ENCODE measurements around the gene P2RY1.

The P2RY1 gene, protein sequence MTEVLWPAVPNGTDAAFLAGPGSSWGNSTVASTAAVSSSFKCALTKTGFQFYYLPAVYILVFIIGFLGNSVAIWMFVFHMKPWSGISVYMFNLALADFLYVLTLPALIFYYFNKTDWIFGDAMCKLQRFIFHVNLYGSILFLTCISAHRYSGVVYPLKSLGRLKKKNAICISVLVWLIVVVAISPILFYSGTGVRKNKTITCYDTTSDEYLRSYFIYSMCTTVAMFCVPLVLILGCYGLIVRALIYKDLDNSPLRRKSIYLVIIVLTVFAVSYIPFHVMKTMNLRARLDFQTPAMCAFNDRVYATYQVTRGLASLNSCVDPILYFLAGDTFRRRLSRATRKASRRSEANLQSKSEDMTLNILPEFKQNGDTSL

DNA sequence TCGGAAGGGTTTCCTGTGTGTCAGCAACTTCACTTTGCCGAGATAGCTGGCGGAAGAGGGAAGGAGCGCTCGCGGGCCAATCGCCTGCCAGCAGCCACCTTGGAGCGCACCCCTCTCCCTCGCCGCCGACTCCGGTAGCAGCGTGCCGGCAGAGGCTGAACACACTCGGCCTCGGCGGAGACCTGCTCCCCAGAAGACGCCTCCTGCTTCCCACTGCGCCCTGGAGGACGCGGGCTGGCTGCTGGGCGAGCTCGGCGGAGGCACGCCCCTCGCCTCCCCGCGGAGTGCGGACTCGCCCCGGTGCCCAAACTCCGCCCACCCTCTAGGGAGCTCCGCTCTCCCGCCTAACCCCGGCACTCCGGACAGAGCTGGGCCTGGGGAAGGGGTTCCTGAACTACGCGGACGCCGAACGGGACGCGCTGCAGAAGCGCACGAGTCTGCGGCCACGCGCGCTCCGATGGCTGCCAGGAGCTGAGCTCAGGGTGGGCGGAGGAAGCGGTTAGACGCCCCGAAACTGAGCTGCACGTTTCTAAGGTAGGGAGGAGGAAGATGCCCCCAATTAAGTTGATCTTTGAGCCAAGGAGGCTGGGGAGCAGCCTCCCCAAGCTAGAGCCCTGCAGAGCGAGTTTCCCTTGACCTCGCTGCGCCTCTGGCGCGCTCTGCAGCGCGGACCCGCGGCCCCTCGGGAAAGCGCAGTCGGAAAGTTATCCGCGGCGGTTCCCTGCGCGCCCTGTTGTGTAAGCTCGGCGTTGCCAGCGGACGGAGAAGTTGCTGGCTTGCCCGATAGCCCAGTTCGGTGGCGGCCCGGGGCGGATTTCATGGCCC is at the start of gene P2RY1:
Gene P2RY1, plus strand, starts transcription at position 356 of the 825 bp plus-strand sequence. CDS start 652 bp downstream, outside the sequence.
- DNase-seq (ENCODE audit: low spot score) = peak; percentile 83

DNA sequence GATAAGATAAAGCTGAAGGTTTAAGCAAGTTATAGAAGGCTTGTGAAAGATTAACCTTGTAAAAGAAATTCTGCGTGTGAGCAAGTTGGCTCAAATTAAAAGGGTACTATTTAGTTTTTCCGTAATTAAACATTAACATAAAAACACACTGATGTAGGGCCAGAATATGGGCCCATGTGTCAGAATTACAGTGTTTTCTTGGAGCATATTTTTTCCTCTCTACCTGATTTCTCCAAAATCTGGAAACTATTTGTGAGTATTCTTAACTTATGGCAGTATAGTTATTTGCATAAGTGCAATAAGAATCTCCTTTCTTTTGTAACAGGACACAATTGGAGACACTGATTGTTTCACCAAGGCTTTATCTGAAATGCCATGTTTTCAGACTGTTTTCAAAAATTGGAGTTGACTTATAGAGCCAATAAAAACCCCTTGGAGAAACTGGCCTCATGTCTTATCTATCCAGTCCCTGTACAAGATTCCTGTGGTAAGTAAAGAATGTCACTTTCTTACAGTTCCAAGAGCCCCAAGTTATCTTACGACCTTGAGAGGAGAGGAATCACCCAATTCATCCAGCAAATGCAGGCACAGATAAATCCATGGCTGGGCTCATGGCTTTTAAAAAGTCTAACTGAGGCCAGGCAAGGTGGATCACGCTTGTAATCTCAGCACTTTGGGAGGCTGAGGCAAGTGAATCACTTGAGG is 47.8 kb upstream of the P2RY1 start:
- no peak for DNase-seq (ENCODE audit: low spot score)

DNA sequence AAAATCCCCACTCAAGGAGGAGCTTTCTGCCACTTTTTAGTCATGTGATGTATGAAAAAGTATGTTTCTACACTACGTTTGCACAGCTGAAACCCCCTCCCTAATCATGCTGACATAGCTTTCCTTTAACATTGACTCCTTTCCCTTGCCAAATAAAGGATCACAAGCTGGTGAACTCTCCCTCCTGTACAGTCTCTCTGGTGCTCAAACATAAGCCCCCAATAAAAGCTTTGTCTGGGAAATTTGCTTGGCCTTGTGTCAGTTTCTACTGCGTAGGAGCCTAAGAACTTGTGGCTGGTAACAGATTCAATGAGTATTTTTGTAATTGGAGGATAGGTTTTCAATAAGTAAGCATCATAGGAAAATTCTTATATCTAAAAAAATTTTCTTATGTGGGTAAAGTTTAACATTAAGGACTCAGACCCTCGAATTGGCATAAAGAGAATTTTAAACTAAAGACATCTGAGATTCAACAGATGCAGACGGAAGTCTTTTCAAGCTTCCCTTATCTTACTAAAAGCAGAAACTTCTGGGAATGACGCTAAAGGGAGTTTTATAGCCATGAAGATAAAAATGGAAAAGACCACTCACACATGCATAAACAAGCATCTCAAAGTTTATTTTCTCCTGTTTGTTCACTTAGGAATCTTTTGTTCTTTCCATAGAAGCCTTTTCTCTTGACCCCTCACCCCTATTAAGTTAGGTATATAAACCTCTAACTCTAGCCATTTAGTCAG is 44.1 kb upstream of the P2RY1 start:
- DNase-seq (ENCODE audit: low spot score) = no peak

DNA sequence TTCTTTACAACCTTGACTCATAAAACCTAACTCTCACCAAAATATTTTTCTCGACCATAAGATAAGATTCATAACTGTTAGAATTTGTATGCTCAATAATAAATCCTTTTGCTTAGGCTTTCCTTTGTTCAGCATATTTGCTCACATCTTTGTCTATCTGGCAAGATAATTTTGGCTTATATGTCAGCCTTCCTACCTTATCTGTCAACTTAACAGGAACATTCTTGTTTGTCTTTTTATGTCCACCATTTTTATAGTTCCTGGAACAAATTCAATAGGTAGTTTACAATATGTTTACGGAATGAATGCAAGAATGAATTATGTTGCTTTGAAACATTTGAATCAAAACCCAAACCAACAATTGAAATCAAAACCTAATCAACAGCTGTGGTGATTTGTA is 41.0 kb upstream of the P2RY1 start:
- no peak for DNase-seq (ENCODE audit: low spot score)

DNA sequence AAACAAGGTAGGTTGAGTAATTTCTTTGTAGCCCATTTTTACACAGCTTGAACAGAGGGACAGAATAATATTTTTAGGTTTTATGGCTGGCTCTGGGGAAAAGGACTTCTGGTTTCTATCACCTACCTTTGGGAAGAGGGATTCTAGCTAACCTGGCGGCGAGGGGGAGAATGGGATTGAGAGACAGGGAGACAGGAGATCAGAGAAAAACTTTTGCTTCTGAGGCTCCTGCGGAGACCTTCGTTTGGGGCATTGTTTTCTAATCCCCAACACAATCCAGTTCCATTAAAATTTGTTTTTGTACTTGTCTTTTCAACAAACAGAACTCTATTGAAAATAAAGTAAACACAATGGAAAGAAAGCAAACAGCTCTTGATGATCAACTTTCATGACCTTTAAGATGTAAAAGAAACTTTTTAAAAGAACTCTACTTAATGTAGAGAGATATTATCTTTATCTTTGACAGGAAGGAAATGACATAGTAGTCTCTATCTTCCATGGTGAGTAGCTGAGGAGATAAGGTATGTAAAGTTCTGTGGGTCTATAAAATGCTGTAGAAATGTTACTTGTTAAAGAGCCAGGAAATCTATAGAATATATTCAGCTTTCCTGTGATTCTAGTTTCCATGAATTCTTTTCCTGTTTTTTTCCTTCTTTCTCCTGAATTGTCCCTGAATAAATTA is 37.0 kb upstream of the P2RY1 start:
- no peak for DNase-seq (ENCODE audit: low spot score)

DNA sequence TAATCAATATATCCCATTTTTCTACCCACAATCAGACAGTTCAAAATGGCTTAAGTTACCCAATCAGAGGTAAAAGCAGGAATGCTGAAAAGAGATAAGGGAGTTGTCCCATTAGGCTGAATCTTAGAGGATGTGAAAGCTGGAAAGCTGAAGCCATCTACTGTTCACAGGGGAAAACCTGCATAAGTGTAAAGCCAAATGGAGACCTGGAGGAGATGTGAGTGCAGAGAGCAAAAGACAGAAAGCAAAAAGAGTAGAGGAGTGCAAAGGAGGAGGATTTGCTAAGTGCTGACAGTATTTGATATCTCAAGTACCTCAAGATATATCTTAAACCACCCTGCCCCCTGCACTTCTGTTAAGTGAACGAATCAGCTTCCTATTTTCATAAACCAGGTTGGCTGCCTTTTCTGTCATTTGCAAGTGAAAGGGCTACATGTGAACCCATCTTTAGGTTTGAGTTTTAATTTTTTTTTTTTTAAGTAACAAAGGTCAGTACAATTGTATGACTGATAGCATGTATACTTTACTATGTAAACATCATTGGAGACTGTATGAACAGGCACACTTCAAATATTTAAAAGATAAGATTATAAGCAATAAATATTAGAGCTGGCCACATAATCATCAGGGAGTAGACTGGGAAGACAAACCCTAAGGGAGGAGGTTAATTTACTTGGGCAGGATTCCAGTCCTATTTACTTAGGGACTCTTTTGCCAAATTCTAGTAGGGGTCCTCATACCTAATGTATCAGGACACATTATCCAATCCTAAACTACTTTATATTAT is 22.8 kb upstream of the P2RY1 start:
- DNase-seq (ENCODE audit: low spot score) = no peak

DNA sequence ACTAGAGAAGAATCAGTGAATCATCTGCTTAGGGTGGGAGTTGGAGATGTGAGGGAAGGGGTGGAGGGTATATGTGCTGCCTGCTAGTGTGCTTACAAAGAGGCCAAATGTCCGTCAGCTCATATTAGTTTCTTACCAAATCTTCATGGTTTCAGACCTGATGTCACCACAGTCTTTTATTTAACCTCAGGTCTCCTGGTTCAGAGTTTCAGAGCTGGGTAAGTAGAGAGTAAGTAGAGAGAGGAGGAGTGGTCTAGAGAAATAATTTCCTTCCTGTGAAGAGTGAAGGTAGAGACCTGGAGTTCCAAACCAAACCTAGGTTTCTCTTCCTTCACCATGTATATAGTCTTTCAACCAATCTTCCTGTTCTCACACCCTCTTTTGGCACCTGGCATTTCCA is 17.5 kb upstream of the P2RY1 start:
- DNase-seq (ENCODE audit: low spot score) = no peak

DNA sequence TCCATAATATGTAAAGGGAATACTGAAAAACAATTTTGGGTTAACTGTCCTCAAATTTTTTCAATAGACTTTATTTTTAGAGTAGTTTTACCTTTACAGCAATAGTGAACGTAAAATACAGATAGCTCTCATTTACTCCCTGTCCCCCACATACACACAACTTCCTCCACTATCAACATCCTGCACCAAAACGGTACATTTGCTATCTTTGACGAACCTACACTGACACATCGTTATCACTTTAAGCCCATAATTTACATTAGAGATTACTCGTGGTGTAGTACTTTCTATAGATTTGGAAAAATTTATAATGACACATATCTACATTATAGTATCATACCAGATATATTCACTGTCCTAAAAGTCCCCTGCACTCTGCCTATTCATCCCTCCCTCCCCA is 16.9 kb upstream of the P2RY1 start:
- no peak for DNase-seq (ENCODE audit: low spot score)

DNA sequence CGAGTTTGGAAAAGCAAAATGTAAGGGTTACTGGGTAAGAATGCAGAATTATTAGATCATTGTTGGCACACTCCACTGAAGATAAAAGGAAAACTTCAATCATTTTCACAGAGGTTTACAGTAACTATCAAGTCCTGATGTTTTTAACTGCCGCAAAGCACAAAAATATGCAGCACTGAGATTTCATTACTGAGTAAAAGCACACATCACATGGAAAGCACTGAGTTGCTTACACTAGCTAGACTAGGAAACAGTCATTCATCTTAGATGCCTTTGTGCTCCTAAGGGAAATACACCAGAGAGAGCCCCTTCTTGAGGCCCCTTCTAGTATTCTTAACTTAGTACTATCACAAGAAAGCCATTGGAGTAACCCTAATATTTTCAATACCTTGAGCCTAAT is 11.8 kb upstream of the P2RY1 start:
- DNase-seq (ENCODE audit: low spot score) = no peak

DNA sequence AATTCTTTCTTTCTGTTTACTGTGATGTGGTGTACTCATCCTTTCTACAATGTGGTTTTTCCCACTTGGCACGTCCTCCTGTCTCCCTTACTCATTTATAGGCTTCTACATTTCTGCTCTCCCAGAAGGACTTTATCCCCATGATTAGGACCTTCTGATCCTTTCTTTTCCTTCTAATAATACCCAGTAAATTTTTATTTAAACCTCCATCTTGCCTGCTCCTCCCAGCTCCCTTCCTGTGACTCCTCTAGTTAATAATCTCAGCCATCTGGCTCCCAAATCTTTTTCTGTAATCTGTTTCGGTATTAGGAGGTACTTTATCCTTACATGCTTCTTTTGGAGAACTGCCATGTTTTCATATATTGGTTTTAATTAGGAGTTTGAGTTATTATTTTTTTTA is 11.2 kb upstream of the P2RY1 start:
- DNase-seq (ENCODE audit: low spot score) = no peak

DNA sequence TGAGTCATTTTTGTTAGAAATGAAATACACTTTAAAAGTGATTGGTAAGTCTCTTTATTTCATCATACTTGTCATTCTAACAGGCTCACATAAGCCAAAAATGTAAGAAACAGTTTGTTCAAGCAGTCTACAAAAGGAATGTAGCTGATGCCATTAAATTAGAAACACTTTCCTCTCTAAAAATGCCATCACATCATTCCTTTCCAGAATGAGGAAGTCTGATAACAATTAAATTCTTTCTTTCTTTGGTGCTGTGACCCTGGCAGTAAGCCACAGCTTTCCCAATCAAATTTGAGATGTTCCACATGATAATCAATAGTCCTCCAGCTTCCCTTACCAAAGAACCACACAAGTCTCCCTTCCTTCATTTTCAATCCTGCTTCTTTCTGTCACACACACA is 9.4 kb upstream of the P2RY1 start:
- DNase-seq (ENCODE audit: low spot score) = no peak

DNA sequence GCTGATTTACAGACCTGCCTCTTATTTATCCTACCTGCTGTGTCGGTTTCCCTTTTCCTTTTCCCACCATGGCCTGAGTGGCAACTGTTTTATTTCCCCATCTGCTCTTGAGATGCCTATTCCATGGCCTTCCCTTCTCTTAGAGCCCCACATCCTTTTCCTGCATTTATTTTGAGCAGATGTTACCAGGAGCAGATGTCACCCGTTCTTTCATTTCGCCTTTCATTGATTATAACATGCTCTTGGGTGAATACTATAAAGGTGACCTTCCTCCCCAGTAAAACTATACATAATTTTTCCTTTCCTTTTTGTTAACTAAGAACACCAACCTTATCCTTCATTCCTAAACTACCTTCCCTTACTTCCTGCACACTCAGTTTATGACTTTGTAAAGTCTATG is 8.5 kb upstream of the P2RY1 start:
- DNase-seq (ENCODE audit: low spot score) = no peak

DNA sequence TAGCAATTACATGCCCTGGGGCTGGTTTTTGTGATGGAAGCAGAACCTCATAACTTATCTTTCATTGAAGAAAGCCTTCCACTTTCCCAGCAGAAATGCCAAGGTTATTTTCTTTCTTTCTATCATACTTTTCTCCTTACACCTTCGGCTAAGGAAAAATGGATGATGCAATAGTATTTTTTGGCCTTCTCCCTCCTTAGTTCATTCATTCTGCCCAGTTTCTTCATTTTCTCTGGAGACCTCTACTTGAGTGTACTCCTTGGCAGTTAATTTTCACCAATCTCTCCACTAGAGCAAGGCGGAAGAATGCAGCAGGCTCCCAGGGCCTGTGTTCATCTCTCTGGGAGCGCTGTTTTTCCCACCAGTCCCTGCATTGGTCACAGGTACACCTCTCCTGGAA is 7.6 kb upstream of the P2RY1 start:
- no peak for DNase-seq (ENCODE audit: low spot score)

DNA sequence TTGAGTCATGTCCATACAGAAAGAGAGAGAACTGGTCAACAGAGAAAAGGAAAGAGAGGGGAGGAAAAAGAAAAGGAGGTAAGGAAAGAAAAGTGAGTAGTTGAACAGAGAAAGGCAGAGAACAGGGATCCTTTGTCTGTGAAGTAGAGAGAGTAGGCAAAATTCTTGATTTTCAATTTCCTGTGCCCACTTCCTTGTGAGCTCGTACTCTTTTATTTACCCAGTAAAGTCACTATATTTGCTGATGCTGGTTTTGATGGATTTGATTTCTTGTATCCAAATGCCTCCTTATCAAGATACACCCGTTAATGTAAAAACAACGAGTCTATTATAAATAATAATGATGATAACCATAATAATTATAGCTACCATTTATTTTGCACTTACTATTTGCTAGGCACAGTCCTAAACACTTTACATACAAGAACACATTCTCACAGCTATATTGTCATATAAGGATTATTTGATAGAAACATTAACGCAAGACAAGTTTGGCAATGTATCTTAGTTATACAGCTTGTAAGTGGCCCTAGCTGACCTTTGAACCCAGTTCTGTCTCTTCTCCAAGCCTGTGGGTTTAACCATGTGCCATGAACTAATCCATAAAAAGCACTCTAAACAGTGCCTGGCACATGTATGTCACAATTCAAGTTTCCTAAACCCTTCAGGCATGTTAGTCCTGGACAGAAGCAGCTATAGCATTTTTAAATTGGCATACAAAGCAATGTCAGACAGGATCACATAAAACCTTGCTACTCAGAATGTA is 6.7 kb upstream of the P2RY1 start:
- DNase-seq (ENCODE audit: low spot score) = no peak

DNA sequence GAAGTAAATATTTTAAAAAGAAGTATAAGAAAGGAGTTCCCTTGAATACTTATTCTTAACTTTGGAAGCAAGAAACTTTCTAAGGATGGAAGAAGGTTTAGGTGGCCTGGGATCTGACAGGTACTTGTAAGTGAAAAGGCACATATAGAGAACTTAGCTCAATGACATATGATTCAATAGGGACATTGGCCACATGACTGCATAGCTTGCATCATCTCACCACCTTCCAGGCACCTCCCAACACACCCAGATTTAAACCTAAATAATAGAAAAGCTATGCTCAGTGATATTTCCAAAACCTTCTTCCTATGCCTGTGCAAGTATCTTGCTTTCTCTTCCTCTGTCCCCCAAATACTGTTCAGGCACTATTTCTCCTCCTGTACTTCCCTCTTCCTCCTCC is 4.7 kb upstream of the P2RY1 start:
- DNase-seq (ENCODE audit: low spot score) = no peak

DNA sequence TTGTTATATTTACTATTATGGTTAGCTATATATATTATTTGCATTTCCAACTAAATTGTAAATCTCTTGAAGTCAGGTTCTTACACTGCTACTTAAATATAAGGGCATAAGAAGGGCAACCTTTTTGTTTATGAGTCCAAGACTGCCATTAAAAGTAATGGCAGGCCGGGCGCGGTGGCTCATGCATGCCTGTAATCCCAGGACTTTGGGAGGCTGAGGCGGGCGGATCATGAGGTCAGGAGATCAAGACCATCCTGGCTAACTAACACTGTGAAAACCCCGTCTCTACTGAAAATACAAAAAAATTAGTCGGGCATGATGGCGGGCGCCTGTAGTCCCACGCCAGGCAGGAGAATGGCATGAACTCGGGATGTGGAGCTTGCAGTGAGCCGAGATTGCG is 2.9 kb upstream of the P2RY1 start:
- no peak for DNase-seq (ENCODE audit: low spot score)

DNA sequence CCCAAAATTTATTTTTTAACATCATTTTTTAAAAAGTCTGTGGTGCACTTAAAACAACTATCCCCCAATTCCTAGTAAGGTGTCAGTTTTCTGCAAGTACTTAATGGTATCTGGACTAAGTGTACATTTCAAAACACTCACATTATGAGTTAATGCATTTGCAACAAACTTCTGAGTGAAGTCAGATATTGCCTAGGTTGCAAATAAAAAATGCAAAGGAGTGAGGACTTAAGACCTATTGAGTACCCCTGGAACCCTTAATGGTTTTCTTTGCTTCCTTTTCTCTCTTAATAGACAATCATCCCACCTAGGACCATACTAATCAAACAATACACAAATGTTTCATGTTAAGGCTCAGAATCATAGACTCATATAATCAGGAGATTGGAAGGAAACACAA is 1.8 kb upstream of the P2RY1 start:
- DNase-seq (ENCODE audit: low spot score) = no peak

DNA sequence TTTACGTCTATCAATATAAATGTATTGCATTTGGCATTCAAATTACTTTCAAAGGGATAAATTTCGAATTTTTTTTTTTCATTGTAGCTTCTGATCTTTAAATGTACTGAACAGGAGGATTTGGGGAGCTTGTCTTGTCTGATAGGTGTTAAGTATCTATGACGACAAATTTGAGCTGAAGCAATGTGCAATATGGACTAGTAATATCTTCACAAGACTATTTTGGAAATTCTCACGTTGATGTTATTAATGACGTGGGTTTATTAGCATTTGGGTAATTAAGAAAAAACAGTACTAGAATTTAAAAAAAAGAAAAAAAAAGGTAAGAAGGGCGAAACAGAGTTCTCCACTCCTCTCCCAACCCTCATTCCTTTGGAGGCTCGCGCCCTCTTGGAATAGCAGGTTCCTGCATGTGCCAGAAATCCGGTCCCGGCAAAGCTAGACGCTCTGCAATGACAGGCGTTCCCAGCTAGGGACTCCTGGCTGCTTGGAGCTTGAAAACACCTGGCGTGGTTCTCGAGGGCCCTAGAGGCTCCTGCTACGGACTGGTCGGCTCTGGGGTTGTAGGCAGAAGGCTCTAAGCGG is 648 bp upstream of the P2RY1 start:
- no peak for DNase-seq (ENCODE audit: low spot score)

DNA sequence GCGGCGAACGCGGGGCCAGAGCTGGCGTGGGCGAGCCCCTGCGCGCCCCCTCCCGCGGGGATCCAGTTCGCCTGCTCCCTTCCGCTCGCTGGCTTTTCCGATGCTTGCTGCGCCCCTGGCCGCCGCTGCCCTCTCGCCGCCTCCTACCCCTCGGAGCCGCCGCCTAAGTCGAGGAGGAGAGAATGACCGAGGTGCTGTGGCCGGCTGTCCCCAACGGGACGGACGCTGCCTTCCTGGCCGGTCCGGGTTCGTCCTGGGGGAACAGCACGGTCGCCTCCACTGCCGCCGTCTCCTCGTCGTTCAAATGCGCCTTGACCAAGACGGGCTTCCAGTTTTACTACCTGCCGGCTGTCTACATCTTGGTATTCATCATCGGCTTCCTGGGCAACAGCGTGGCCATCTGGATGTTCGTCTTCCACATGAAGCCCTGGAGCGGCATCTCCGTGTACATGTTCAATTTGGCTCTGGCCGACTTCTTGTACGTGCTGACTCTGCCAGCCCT is 721 bp downstream of the P2RY1 start:
- peak; percentile 82 for DNase-seq (ENCODE audit: low spot score)

Data from left forelimb (tissue), 1 donor.